Hepatocyte (in vitro differentiated cells): ENCODE data around the gene CCNI.

ENCODE experiments used
- CTCF ChIP-seq: fragments of 200-600 bp; sonication (generic); IDR thresholded peaks from 2 replicates; pipeline ENCODE4 v1.5.1; 2016; ENCODE audit warnings: antibody characterized with exemption, mild to moderate bottlenecking; ENCODE audit not compliant: poor library complexity
- EZH2 ChIP-seq: fragments of 200-600 bp; sonication (generic); IDR thresholded peaks from 2 replicates; pipeline ENCODE4 v1.6.1; 2016; ENCODE audit warnings: antibody characterized with exemption, mild to moderate bottlenecking, borderline replicate concordance
- EZH2phosphoT487 ChIP-seq: fragments of 200-600 bp; sonication (generic); IDR thresholded peaks from one replicate; pipeline ENCODE4 v1.6.1; 2018; ENCODE audit warnings: antibody characterized with exemption, mild to moderate bottlenecking, low read depth, moderate library complexity; ENCODE audit not compliant: unreplicated experiment, severe bottlenecking

- TF ChIP-seq CTCF: no peak
- no peak for TF ChIP-seq EZH2phosphoT487
- TF ChIP-seq EZH2: no peak
Measured at GRCh38 chr4:77104388-77104787, 28.6 kb upstream of the CCNI start.
